ENCODE data around the gene CRMP1.

CRMP1 gene

GRCh38 chr4:5789141-5789540 lies 103.7 kb downstream of the CRMP1 start:
- no peak for DNase-seq

- no peak for DNase-seq
Measured at GRCh38 chr4:5788144-5788543, 104.7 kb downstream of the CRMP1 start.

GRCh38 chr4:5787311-5787710 lies 105.6 kb downstream of the CRMP1 start:
- no peak for DNase-seq

GRCh38 chr4:5785806-5786680 lies 106.8 kb downstream of the CRMP1 start:
- no peak for DNase-seq

GRCh38 chr4:5784960-5785611 lies 107.8 kb downstream of the CRMP1 start:
- DNase-seq = no peak

- no peak for DNase-seq
Measured at GRCh38 chr4:5784021-5784420, 108.9 kb downstream of the CRMP1 start.

- DNase-seq = no peak
Measured at GRCh38 chr4:5783486-5783885, 109.4 kb downstream of the CRMP1 start.

GRCh38 chr4:5782829-5783476 lies 109.9 kb downstream of the CRMP1 start:
- no peak for DNase-seq

- DNase-seq = no peak
Measured at GRCh38 chr4:5781691-5782090, 111.2 kb downstream of the CRMP1 start.

- DNase-seq = no peak
Measured at GRCh38 chr4:5780831-5781480, 111.9 kb downstream of the CRMP1 start.

GRCh38 chr4:5776510-5776909 lies 116.4 kb downstream of the CRMP1 start:
- DNase-seq = no peak

GRCh38 chr4:5774416-5775036 lies 118.4 kb downstream of the CRMP1 start:
- no peak for DNase-seq

GRCh38 chr4:5773271-5773555 lies 119.7 kb downstream of the CRMP1 start:
- no peak for DNase-seq

GRCh38 chr4:5772528-5773270 lies 120.2 kb downstream of the CRMP1 start:
- no peak for DNase-seq

Measured in DMS153 (cell line).